Stimulated activated CD8-positive, alpha-beta memory T cell treated with anti-CD3 and anti-CD28 coated beads, Interleukin-4, amount 100 ng/mL, for 24 hours (primary cell): ENCODE results near the gene FAM216A.
"Not testable (repeated sequence)": the region's sequence is repeated elsewhere in the genome, so short reads cannot be mapped to it uniquely, and the experiment has no call there.

ENCODE experiments used
- DNase-seq: peaks from one replicate; pipeline ENCODE4 v3.0.0-alpha.2; 2020; ENCODE audit warnings: low read depth

The FAM216A gene

GRCh38 chr12:110501399-110501751 is 32.7 kb downstream of the FAM216A start:
- DNase-seq = no peak

GRCh38 chr12:110501752-110502738 is 33.4 kb downstream of the FAM216A start, which contains the start of the genes RAD9B and VPS29:
Gene RAD9B, plus strand, starts transcription at chr12:110502331. Its CDS starts 7 bp downstream, at chr12:110502338.
Gene VPS29, minus strand, starts transcription at chr12:110502111. Its CDS starts 60 bp downstream, at chr12:110502051.
- peak; percentile 98 for DNase-seq

GRCh38 chr12:110503432-110503831 is 34.8 kb downstream of the FAM216A start:
- no peak for DNase-seq

GRCh38 chr12:110505332-110505731 is 36.7 kb downstream of the FAM216A start:
- DNase-seq = no peak

GRCh38 chr12:110508071-110508586 is 39.5 kb downstream of the FAM216A start:
- DNase-seq = no peak

- no peak for DNase-seq
Measured at GRCh38 chr12:110513842-110514241, 45.2 kb downstream of the FAM216A start.

- DNase-seq = no peak
Measured at GRCh38 chr12:110514363-110514762, 45.7 kb downstream of the FAM216A start.

GRCh38 chr12:110516995-110517394 is 48.4 kb downstream of the FAM216A start:
- DNase-seq = no peak

GRCh38 chr12:110518014-110518413 is 49.4 kb downstream of the FAM216A start:
- DNase-seq = not testable (repeated sequence)

- DNase-seq = not testable (repeated sequence)
Measured at GRCh38 chr12:110520876-110521712, 52.4 kb downstream of the FAM216A start.

GRCh38 chr12:110528277-110528839 is 59.7 kb downstream of the FAM216A start:
- no peak for DNase-seq

GRCh38 chr12:110530511-110530910 is 61.9 kb downstream of the FAM216A start:
- DNase-seq = no peak

- no peak for DNase-seq
Measured at GRCh38 chr12:110531741-110532333, 63.2 kb downstream of the FAM216A start.

- DNase-seq = no peak
Measured at GRCh38 chr12:110532644-110533043, 64.0 kb downstream of the FAM216A start.

GRCh38 chr12:110533607-110534006 is 65.0 kb downstream of the FAM216A start:
- DNase-seq = no peak

- no peak for DNase-seq
Measured at GRCh38 chr12:110534811-110535210, 66.2 kb downstream of the FAM216A start.

- no peak for DNase-seq
Measured at GRCh38 chr12:110536834-110537604, 68.4 kb downstream of the FAM216A start.

- no peak for DNase-seq
Measured at GRCh38 chr12:110537605-110538409, 69.2 kb downstream of the FAM216A start.

GRCh38 chr12:110538869-110539622 is 70.4 kb downstream of the FAM216A start:
- DNase-seq = no peak
